Measurements from ENCODE around the gene ATP10B. TPM values are rescaled to one million over a fixed set of nuclear protein-coding genes. Genes with fewer than 3 reads are reported as not detected.

ATP10B gene
- polyA plus RNA-seq, 1 donor (not counting 4 experiments of a cell fraction or from before 2014, with no cell fraction given): 0.25 TPM

- no peak for FAIRE-seq
- Histone ChIP-seq H3K79me2 (ENCODE audit: control insufficient read depth, insufficient read depth, low read length) (no peaks in the 10 kb centered on the region), H3K9ac (ENCODE audit: control insufficient read depth, extremely low read depth, insufficient read depth, low read length) (no peak overlapping the region), H3K27ac (ENCODE audit: control insufficient read depth, insufficient read depth, low read length) (no peak overlapping the region), H3K4me2 (ENCODE audit: control insufficient read depth, extremely low read depth, insufficient read depth, low read depth, low read length) (no peak overlapping the region), H3K27me3 (ENCODE audit: control insufficient read depth, extremely low read depth, insufficient read depth, low read length) (no peaks in the 10 kb centered on the region), H3K4me3 (ENCODE audit: control insufficient read depth in 2 of 3, extremely low read depth in 1 of 3, insufficient read depth in 2 of 3, low read depth in 1 of 3, low read length in 3 of 3) (no peak overlapping the region), H3K9me3 (ENCODE audit: control insufficient read depth, low read depth, low read length) (no peaks in the 10 kb centered on the region), H2AFZ (ENCODE audit: control insufficient read depth, low read length) (no peak overlapping the region), H3K9me1 (ENCODE audit: control insufficient read depth, extremely low read depth, insufficient read depth, low read length) (no peaks in the 10 kb centered on the region), H3K4me1 (ENCODE audit: control insufficient read depth, extremely low read depth, insufficient read depth, low read length) (no peaks in the 10 kb centered on the region), H4K20me1 (ENCODE audit: control insufficient read depth, extremely low read depth, insufficient read depth, low read length) (no peaks in the 10 kb centered on the region), H3K36me3 (ENCODE audit: control insufficient read depth in 2 of 2, extremely low read depth in 1 of 2, insufficient read depth in 2 of 2, low read length in 2 of 2) (no peaks in the 10 kb centered on the region)
- no peak for TF ChIP-seq CTCF (optimal IDR thresholded peaks at IDR 0.05 in 1 of 3, IDR thresholded peaks at IDR 0.05 in 1 of 3, conservative IDR thresholded peaks at IDR 0.05 in 1 of 3; ENCODE audit: extremely low read depth in 1 of 3, insufficient read depth in 2 of 3, low read length in 3 of 3)
- TF ChIP-seq EZH2 (IDR thresholded peaks at IDR 0.05; ENCODE audit: low read length): no peak
- dilution Hi-C loops (cut with MboI; ENCODE audit: extremely low pct_ligation_motif_present, low sequenced_read_pairs): no loop called here
- no peak for DNase-seq (ENCODE audit: low read depth, low spot score)
Measured at GRCh38 chr5:160621526-160621925, 230.5 kb downstream of the ATP10B start.

- Histone ChIP-seq H3K9me3 (ENCODE audit: control insufficient read depth, low read depth, low read length) (no peaks in the 10 kb centered on the region), H3K4me3 (ENCODE audit: control insufficient read depth in 2 of 3, extremely low read depth in 1 of 3, insufficient read depth in 2 of 3, low read depth in 1 of 3, low read length in 3 of 3) (no peak overlapping the region), H3K9me1 (ENCODE audit: control insufficient read depth, extremely low read depth, insufficient read depth, low read length) (no peaks in the 10 kb centered on the region), H2AFZ (ENCODE audit: control insufficient read depth, low read length) (no peak overlapping the region), H3K27me3 (ENCODE audit: control insufficient read depth, extremely low read depth, insufficient read depth, low read length) (no peaks in the 10 kb centered on the region), H3K4me1 (ENCODE audit: control insufficient read depth, extremely low read depth, insufficient read depth, low read length) (no peaks in the 10 kb centered on the region), H3K4me2 (ENCODE audit: control insufficient read depth, extremely low read depth, insufficient read depth, low read depth, low read length) (no peak overlapping the region), H3K79me2 (ENCODE audit: control insufficient read depth, insufficient read depth, low read length) (no peaks in the 10 kb centered on the region), H3K36me3 (ENCODE audit: control insufficient read depth in 2 of 2, extremely low read depth in 1 of 2, insufficient read depth in 2 of 2, low read length in 2 of 2) (no peaks in the 10 kb centered on the region), H4K20me1 (ENCODE audit: control insufficient read depth, extremely low read depth, insufficient read depth, low read length) (no peaks in the 10 kb centered on the region), H3K9ac (ENCODE audit: control insufficient read depth, extremely low read depth, insufficient read depth, low read length) (no peak overlapping the region), H3K27ac (ENCODE audit: control insufficient read depth, insufficient read depth, low read length) (no peak overlapping the region)
- DNase-seq (ENCODE audit: low read depth, low spot score) (no peak), FAIRE-seq (no peak)
- dilution Hi-C loops (cut with MboI; ENCODE audit: extremely low pct_ligation_motif_present, low sequenced_read_pairs): no loop called here
- TF ChIP-seq EZH2 (IDR thresholded peaks at IDR 0.05; ENCODE audit: low read length) (no peak), CTCF (optimal IDR thresholded peaks at IDR 0.05 in 1 of 3, IDR thresholded peaks at IDR 0.05 in 1 of 3, conservative IDR thresholded peaks at IDR 0.05 in 1 of 3; ENCODE audit: extremely low read depth in 1 of 3, insufficient read depth in 2 of 3, low read length in 3 of 3) (no peak)
Measured at GRCh38 chr5:160620401-160620800, 231.6 kb downstream of the ATP10B start.

Data from keratinocyte (primary cell).